Mesendoderm (in vitro differentiated cells): Measurements from ENCODE around the gene CPPED1.
"Not testable (repeated sequence)": the region's sequence is repeated elsewhere in the genome, so short reads cannot be mapped to it uniquely, and the experiment has no call there.

Experiments used
- DNase-seq: peaks from one replicate; pipeline ENCODE4 v3.0.0; 2013
- H2AK5ac ChIP-seq: 2 replicates; pipeline ENCODE4 v1.6.1; 2013; ENCODE audit warnings: low read length, inconsistent platforms
- H2BK120ac ChIP-seq: 2 replicates; pipeline ENCODE4 v1.6.1; 2013; ENCODE audit warnings: low read depth, mild to moderate bottlenecking, low read length, moderate library complexity, mixed read lengths
- H2BK15ac ChIP-seq: replicated peaks from 2 replicates; pipeline ENCODE4 v1.6.1; 2013; ENCODE audit warnings: low read depth, mild to moderate bottlenecking, moderate library complexity
- H2BK5ac ChIP-seq: 2 replicates; pipeline ENCODE4 v1.6.1; 2013; ENCODE audit warnings: low read length, inconsistent platforms
- H3K18ac ChIP-seq: 2 replicates; pipeline ENCODE4 v1.6.1; 2013; ENCODE audit warnings: mild to moderate bottlenecking, low read length, mixed read lengths
- H3K23ac ChIP-seq: one replicate; pipeline ENCODE4 v1.6.1; 2013; ENCODE audit warnings: low read length
- H3K27ac ChIP-seq: 2 replicates; pipeline ENCODE4 v1.5.1; 2013; ENCODE audit warnings: low read depth, mild to moderate bottlenecking, inconsistent platforms, low read length, moderate library complexity
- H3K27me3 ChIP-seq: 2 replicates; pipeline ENCODE4 v1.6.1; 2013; ENCODE audit warnings: low read length, control low read depth, mild to moderate bottlenecking, inconsistent platforms; ENCODE audit not compliant: insufficient read depth, poor library complexity
- H3K36me3 ChIP-seq: 2 replicates; pipeline ENCODE4 v1.6.1; 2013; ENCODE audit warnings: low read length, inconsistent platforms; ENCODE audit not compliant: control insufficient read depth, insufficient read depth
- H3K4ac ChIP-seq: one replicate; pipeline ENCODE4 v1.6.1; 2013; ENCODE audit warnings: low read depth, mild to moderate bottlenecking, low read length, moderate library complexity
- H3K4me1 ChIP-seq: 2 replicates; pipeline ENCODE4 v1.6.1; 2013; ENCODE audit warnings: low read depth, low read length, inconsistent platforms; ENCODE audit not compliant: control insufficient read depth
- H3K4me2 ChIP-seq: 2 replicates; pipeline ENCODE4 v1.6.1; 2013; ENCODE audit warnings: low read length
- H3K4me3 ChIP-seq: 2 replicates; pipeline ENCODE4 v1.5.1; 2013; ENCODE audit warnings: mild to moderate bottlenecking, low read length
- H3K56ac ChIP-seq: one replicate; pipeline ENCODE4 v1.6.1; 2013; ENCODE audit warnings: low read length
- H3K79me1 ChIP-seq: 2 replicates; pipeline ENCODE4 v1.6.1; 2013; ENCODE audit warnings: low read length, inconsistent platforms
- H3K79me2 ChIP-seq: 2 replicates; pipeline ENCODE4 v1.6.1; 2013; ENCODE audit warnings: mild to moderate bottlenecking, low read length; ENCODE audit not compliant: control insufficient read depth, insufficient read depth
- H3K9ac ChIP-seq: 2 replicates; pipeline ENCODE4 v1.6.1; 2013; ENCODE audit warnings: low read length, inconsistent platforms
- H4K5ac ChIP-seq: one replicate; pipeline ENCODE4 v1.6.1; 2013; ENCODE audit warnings: low read length
- H4K8ac ChIP-seq: one replicate; pipeline ENCODE4 v1.6.1; 2013; ENCODE audit warnings: low read depth, mild to moderate bottlenecking, control low read depth, low read length, moderate library complexity
- WGBS: extraction: QIAGEN DNeasy Blood & Tissue Kit; methylation state at CpG from one replicate; pipeline ENCODE4 v1.1.7; 2013; ENCODE audit warnings: low lambda C conversion rate, missing lambda C conversion rate; ENCODE audit not compliant: insufficient coverage; ENCODE audit errors: extremely low coverage; 5-methylcytosine and 5-hydroxymethylcytosine counted together

The CPPED1 gene

GRCh38 chr16:12813321-12813720, 9.6 kb upstream of the CPPED1 start:
- DNase-seq, H3K18ac ChIP-seq, H3K56ac ChIP-seq, H3K4ac ChIP-seq, H4K8ac ChIP-seq, H3K36me3 ChIP-seq, H3K27me3 ChIP-seq, H3K27ac ChIP-seq, H3K4me1 ChIP-seq, H3K79me2 ChIP-seq, H3K4me3 ChIP-seq, H3K4me2 ChIP-seq, H3K23ac ChIP-seq, H2BK15ac ChIP-seq, H4K5ac ChIP-seq, H3K9ac ChIP-seq, H2BK5ac ChIP-seq, H2AK5ac ChIP-seq, H2BK120ac ChIP-seq, H3K79me1 ChIP-seq: not testable (repeated sequence)
- WGBS, result no CpG with 5 or more reads among the region's 5 CpGs

- H2BK5ac ChIP-seq, result no peak overlapping the region
- no peak for DNase-seq
- H2BK15ac ChIP-seq, result no peak overlapping the region
- no peak overlapping the region for H3K56ac ChIP-seq
- H3K4me2 ChIP-seq, result no peak overlapping the region
- H3K27ac ChIP-seq, result no peak overlapping the region
- H4K8ac ChIP-seq, result no peak overlapping the region
- no peaks in the 10 kb centered on the region for H3K79me2 ChIP-seq
- no peaks in the 10 kb centered on the region for H3K27me3 ChIP-seq
- WGBS, result no CpG with 5 or more reads among the region's 5 CpGs
- H4K5ac ChIP-seq, result no peak overlapping the region
- H3K9ac ChIP-seq, result no peak overlapping the region
- no peaks in the 10 kb centered on the region for H3K79me1 ChIP-seq
- no peaks in the 10 kb centered on the region for H3K4me1 ChIP-seq
- H2AK5ac ChIP-seq, result no peak overlapping the region
- no peak overlapping the region for H3K4me3 ChIP-seq
- H3K4ac ChIP-seq, result no peak overlapping the region
- H3K23ac ChIP-seq, result no peak overlapping the region
- no peak overlapping the region for H3K18ac ChIP-seq
- no peaks in the 10 kb centered on the region for H3K36me3 ChIP-seq
- H2BK120ac ChIP-seq, result no peak overlapping the region
Measured at GRCh38 chr16:12811441-12812383, 8.0 kb upstream of the CPPED1 start.

GRCh38 chr16:12805066-12805465, 1.4 kb upstream of the CPPED1 start:
- peaks cover 2% of the 10 kb centered on the region for H3K79me1 ChIP-seq
- H3K18ac ChIP-seq, result no peak overlapping the region
- no peak overlapping the region for H4K5ac ChIP-seq
- DNase-seq, result no peak
- H3K79me2 ChIP-seq, result no peaks in the 10 kb centered on the region
- no CpG with 5 or more reads among the region's 2 CpGs for WGBS
- H2BK5ac ChIP-seq, result no peak overlapping the region
- no peak overlapping the region for H3K4ac ChIP-seq
- H3K56ac ChIP-seq, result no peak overlapping the region
- H3K23ac ChIP-seq, result no peak overlapping the region
- H2AK5ac ChIP-seq, result no peak overlapping the region
- no peaks in the 10 kb centered on the region for H3K27me3 ChIP-seq
- H2BK15ac ChIP-seq, result no peak overlapping the region
- H2BK120ac ChIP-seq, result no peak overlapping the region
- H3K27ac ChIP-seq, result no peak overlapping the region
- no peak overlapping the region for H3K9ac ChIP-seq
- no peak overlapping the region for H3K4me2 ChIP-seq
- no peak overlapping the region for H4K8ac ChIP-seq
- no peaks in the 10 kb centered on the region for H3K36me3 ChIP-seq
- no peaks in the 10 kb centered on the region for H3K4me1 ChIP-seq
- H3K4me3 ChIP-seq, result no peak overlapping the region

DNA sequence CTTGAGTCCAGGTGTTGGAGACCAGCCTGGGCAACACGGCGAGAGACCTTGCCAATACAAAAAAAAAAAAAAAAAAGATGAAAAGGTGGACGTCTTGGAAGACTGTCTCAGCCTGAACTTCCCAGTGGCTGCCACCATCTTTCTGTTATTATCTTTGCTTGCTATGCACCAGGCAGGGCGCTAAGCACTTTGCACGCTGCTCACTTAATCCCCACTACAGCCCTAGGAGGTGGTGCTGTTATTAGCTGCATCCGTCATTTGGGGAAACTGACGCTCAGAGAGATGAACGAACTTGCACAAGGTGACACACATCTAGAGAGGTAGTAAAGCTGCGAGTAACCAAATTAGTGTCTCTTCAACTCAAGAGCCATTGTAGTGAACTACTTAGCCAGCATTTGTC, 708 bp upstream of the CPPED1 start:
- H3K36me3 ChIP-seq, result no peaks in the 10 kb centered on the region
- no peaks in the 10 kb centered on the region for H3K79me2 ChIP-seq
- H3K9ac ChIP-seq, result no peak overlapping the region
- no peak overlapping the region for H3K27ac ChIP-seq
- H3K27me3 ChIP-seq, result no peaks in the 10 kb centered on the region
- no peak overlapping the region for H3K56ac ChIP-seq
- WGBS, result no CpG with 5 or more reads among the region's 9 CpGs
- no peak overlapping the region for H3K4me3 ChIP-seq
- no peak overlapping the region for H3K4me2 ChIP-seq
- H3K18ac ChIP-seq, result no peak overlapping the region
- no peak overlapping the region for H3K23ac ChIP-seq
- peaks cover 2% of the 10 kb centered on the region for H3K79me1 ChIP-seq
- H3K4me1 ChIP-seq, result no peaks in the 10 kb centered on the region
- no peak overlapping the region for H2BK120ac ChIP-seq
- H2BK15ac ChIP-seq, result no peak overlapping the region
- DNase-seq, result no peak
- H2AK5ac ChIP-seq, result no peak overlapping the region
- H4K5ac ChIP-seq, result no peak overlapping the region
- no peak overlapping the region for H3K4ac ChIP-seq
- no peak overlapping the region for H2BK5ac ChIP-seq
- H4K8ac ChIP-seq, result no peak overlapping the region

GRCh38 chr16:12802661-12803060, 1.0 kb downstream of the CPPED1 start:
- no peak overlapping the region for H2BK120ac ChIP-seq
- H3K79me1 ChIP-seq, result peaks cover 2% of the 10 kb centered on the region
- H3K9ac ChIP-seq, result no peak overlapping the region
- H4K8ac ChIP-seq, result peak overlapping the region; percentile 30
- peak overlapping the region; percentile 52 for H3K56ac ChIP-seq
- H2AK5ac ChIP-seq, result no peak overlapping the region
- no peaks in the 10 kb centered on the region for H3K27me3 ChIP-seq
- H4K5ac ChIP-seq, result no peak overlapping the region
- no peak overlapping the region for H2BK5ac ChIP-seq
- no peak overlapping the region for H3K23ac ChIP-seq
- H3K4ac ChIP-seq, result no peak overlapping the region
- DNase-seq, result no peak
- no peaks in the 10 kb centered on the region for H3K4me1 ChIP-seq
- H3K79me2 ChIP-seq, result no peaks in the 10 kb centered on the region
- no peak overlapping the region for H2BK15ac ChIP-seq
- H3K4me3 ChIP-seq, result no peak overlapping the region
- H3K27ac ChIP-seq, result no peak overlapping the region
- no peak overlapping the region for H3K18ac ChIP-seq
- H3K36me3 ChIP-seq, result no peaks in the 10 kb centered on the region
- no CpG with 5 or more reads among the region's 6 CpGs for WGBS
- peak overlapping the region; percentile 5 for H3K4me2 ChIP-seq
